ENCODE data around the gene SORL1. TPM values are rescaled to one million over a fixed set of nuclear protein-coding genes. Genes with fewer than 3 reads are reported as not detected.

Gene SORL1
- total RNA-seq, 2 experiments from 2014 or later: 228 to 411 TPM

DNA sequence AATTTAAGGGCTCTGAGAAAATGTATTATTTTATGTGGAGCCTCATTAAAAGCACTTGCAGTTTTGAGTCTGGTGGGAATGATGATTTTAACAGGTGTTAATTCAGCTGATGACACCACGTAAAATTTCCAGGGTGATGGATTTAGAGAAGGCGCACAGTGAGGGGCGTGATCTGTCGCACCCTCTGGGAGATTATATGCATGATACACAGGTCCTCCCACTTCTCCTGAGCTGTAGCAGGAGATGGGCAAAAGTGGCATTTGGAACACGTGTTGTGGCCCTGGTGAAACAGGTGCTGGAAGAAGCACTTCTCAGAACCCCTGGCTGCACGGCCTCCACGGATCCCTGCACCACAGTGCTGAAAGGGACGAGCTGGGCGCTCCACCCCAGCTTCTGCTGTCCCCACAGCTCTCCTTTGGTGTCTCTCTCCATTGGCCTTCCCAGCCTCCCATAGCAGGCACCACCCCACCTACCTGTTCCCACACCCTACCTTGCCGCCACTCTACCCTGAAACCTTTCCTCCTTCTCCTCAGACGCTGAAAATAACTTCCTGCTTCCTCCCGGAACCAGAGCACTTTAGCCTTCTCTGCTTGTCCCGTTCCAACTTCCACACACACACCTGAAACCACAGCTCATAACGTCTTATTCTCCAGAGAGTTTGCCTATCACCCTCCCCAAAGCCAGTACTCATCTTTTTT lies 6.9 kb upstream of the SORL1 start:
- H2AFZ ChIP-seq (ENCODE audit: low read length): peak overlapping the region; percentile 11; the same call in 1 of the 2 replicates
- peak overlapping the region; percentile 97 for H3K27ac ChIP-seq (ENCODE audit: low read depth, low read length, poor library complexity, severe bottlenecking)

GRCh38 chr11:121446752-121447156 lies 5.4 kb upstream of the SORL1 start:
- Histone ChIP-seq H3K4me1 (ENCODE audit: insufficient read depth, low read length, poor library complexity, severe bottlenecking) (peaks cover 91% of the 10 kb centered on the region), H3K9me2 (ENCODE audit: insufficient read depth, low read length) (no peaks in the 10 kb centered on the region), H2AFZ (ENCODE audit: low read length) (no peak overlapping the region), H3K9me3 (ENCODE audit: low read length) (no peaks in the 10 kb centered on the region), H3K36me3 (ENCODE audit: insufficient read depth, low read length) (peaks cover 8% of the 10 kb centered on the region; the same call in 1 of the 2 replicates), H4K20me1 (ENCODE audit: insufficient read depth, low read length) (no peaks in the 10 kb centered on the region), H3K4me2 (ENCODE audit: low read length) (peak overlapping the region; percentile 79), H3K4me3 (ENCODE audit: low read depth, low read length, poor library complexity, severe bottlenecking) (peak overlapping the region; percentile 60), H3K27ac (ENCODE audit: low read depth, low read length, poor library complexity, severe bottlenecking) (peak overlapping the region; percentile 97), H3K79me2 (ENCODE audit: insufficient read depth, low read depth, low read length) (peaks cover 50% of the 10 kb centered on the region)
- BruUV-seq (replicated peaks): no TSS peak
- POLR2A ChIA-PET: interaction anchor here (0.6 to 14.5 kb wide), 15 partner anchors 10 to 124 kb away, joined by 3 to 413 read pairs (median 4); no protein-coding TSS in a partner anchor
- CTCF ChIA-PET (ENCODE audit: unreplicated experiment): interaction anchor here (0.9 to 3.3 kb wide), 4 partner anchors 10 to 110 kb away, joined by 3 to 19 read pairs (median 4); no protein-coding TSS in a partner anchor
- peak; percentile 71 for TF ChIP-seq CTCF (conservative IDR thresholded peaks at IDR 0.05; ENCODE audit: low read length)
- TF ChIP-seq EZH2phosphoT487 (IDR thresholded peaks at IDR 0.05; ENCODE audit: borderline replicate concordance, low read depth, low read length): no peak
- peak; percentile 86 for DNase-seq (ENCODE audit: low spot score)
- intact Hi-C loops (cut with micrococcal nuclease; ENCODE audit: unreplicated experiment): no loop called here

More for the DNA sequence above, 6.9 kb upstream of the SORL1 start:
- no peaks in the 10 kb centered on the region for H4K20me1 ChIP-seq (ENCODE audit: insufficient read depth, low read length)
- no peak for TF ChIP-seq EZH2phosphoT487 (IDR thresholded peaks at IDR 0.05; ENCODE audit: borderline replicate concordance, low read depth, low read length)
- no peak for TF ChIP-seq CTCF (conservative IDR thresholded peaks at IDR 0.05; ENCODE audit: low read length)
- H3K79me2 ChIP-seq (ENCODE audit: insufficient read depth, low read depth, low read length): peaks cover 35% of the 10 kb centered on the region
- peak; percentile 67 for DNase-seq (ENCODE audit: low spot score)
- H3K36me3 ChIP-seq (ENCODE audit: insufficient read depth, low read length): peaks cover 12% of the 10 kb centered on the region; the same call in 1 of the 2 replicates
- H3K4me1 ChIP-seq (ENCODE audit: insufficient read depth, low read length, poor library complexity, severe bottlenecking): peaks cover 81% of the 10 kb centered on the region
- CTCF ChIA-PET (ENCODE audit: unreplicated experiment): interaction anchor here (1.0 to 3.3 kb wide), 3 partner anchors 10 to 117 kb away, joined by 3 to 19 read pairs (median 4); no protein-coding TSS in a partner anchor
- H3K4me2 ChIP-seq (ENCODE audit: low read length): peak overlapping the region; percentile 79
- no peaks in the 10 kb centered on the region for H3K9me3 ChIP-seq (ENCODE audit: low read length)
- BruUV-seq (replicated peaks): no TSS peak
- intact Hi-C loops (cut with micrococcal nuclease; ENCODE audit: unreplicated experiment): no loop called here
- H3K4me3 ChIP-seq (ENCODE audit: low read depth, low read length, poor library complexity, severe bottlenecking): peak overlapping the region; percentile 60
- POLR2A ChIA-PET: interaction anchor here (0.9 to 14.5 kb wide), 4 partner anchors 13 to 75 kb away, joined by 3 to 413 read pairs (median 78); no protein-coding TSS in a partner anchor
- H3K9me2 ChIP-seq (ENCODE audit: insufficient read depth, low read length): no peaks in the 10 kb centered on the region

All from OCI-LY7 (cell line).